ENCODE data around the gene CHORDC1.

- TF ChIP-seq CTCF (conservative IDR thresholded peaks at IDR 0.05) (no peak), EZH2 (IDR thresholded peaks at IDR 0.05; ENCODE audit: low read depth) (no peak)
These were observed 20.7 kb upstream of the CHORDC1 start for GRCh38 chr11:90243534-90243933.
